WTC11 (cell line): ENCODE data around the gene SLC39A3. TPM values are rescaled to one million over a fixed set of nuclear protein-coding genes. Genes with fewer than 3 reads are reported as not detected.

ENCODE experiments used
- ATAC-seq: fragments of 200-7000 bp; cut with Tn5 transposase; 2 replicates; pipeline ENCODE4 v1.10.0; 2021; ENCODE audit warnings: mild to moderate bottlenecking, moderate library complexity
- CTCF ChIA-PET: fragments of 300-600 bp; sonication (Branson Sonifier 250); formaldehyde crosslinking; loops from one replicate; lab custom pipeline; 2021; ENCODE audit warnings: antibody characterized with exemption; lab: Charles Lee
- POLR2A ChIA-PET: fragments of 350-600 bp; sonication (Branson Sonifier 250); formaldehyde crosslinking; loops from one replicate; lab custom pipeline; 2021; ENCODE audit warnings: antibody characterized with exemption; lab: Charles Lee
- DNase-seq: peaks from one replicate; pipeline ENCODE4 v3.0.0; 2021; ENCODE audit warnings: low spot score
- H3K27ac Mint-ChIP-seq: 2 replicates; pipeline ENCODE4 v1.8.0; 2021; ENCODE audit warnings: mixed read lengths
- H3K27me3 Mint-ChIP-seq: 2 replicates; pipeline ENCODE4 v1.8.0; 2021; ENCODE audit warnings: low read depth, mild to moderate bottlenecking, moderate library complexity, mixed read lengths
- H3K36me3 Mint-ChIP-seq: 2 replicates; pipeline ENCODE4 v1.8.0; 2021; ENCODE audit warnings: mixed read lengths
- H3K4me1 Mint-ChIP-seq: 2 replicates; pipeline ENCODE4 v1.8.0; 2022; ENCODE audit warnings: mixed read lengths
- H3K4me3 Mint-ChIP-seq: 2 replicates; pipeline ENCODE4 v1.8.0; 2021; ENCODE audit warnings: mild to moderate bottlenecking, moderate library complexity, mixed read lengths
- H3K9me3 Mint-ChIP-seq: 2 replicates; pipeline ENCODE4 v1.8.0; 2021; ENCODE audit warnings: mixed read lengths
- GABPB1 ChIP-seq: sonication (generic); formaldehyde crosslinking; IDR thresholded peaks from 2 replicates; pipeline ENCODE4 v1.8.1; 2023; ENCODE audit warnings: mild to moderate bottlenecking, missing genetic modification reagents
- HMGA2 ChIP-seq: fragments of 250-450 bp; sonication (Bioruptor Pico); IDR thresholded peaks from 2 replicates; pipeline ENCODE4 v1.4.0; 2021; ENCODE audit warnings: mild to moderate bottlenecking, moderate library complexity
- IRF2 ChIP-seq: sonication (generic); formaldehyde crosslinking; IDR thresholded peaks from 2 replicates; pipeline ENCODE4 v1.8.0; 2022; ENCODE audit warnings: low read depth, missing genetic modification reagents, borderline replicate concordance
- JUN ChIP-seq: sonication (generic); formaldehyde crosslinking; IDR thresholded peaks from 2 replicates; pipeline ENCODE4 v1.8.0; 2023; ENCODE audit warnings: mild to moderate bottlenecking, missing genetic modification reagents
- MXD4 ChIP-seq: fragments of 250-450 bp; sonication (Bioruptor Pico); IDR thresholded peaks from 2 replicates; pipeline ENCODE4 v1.8.0; 2021; ENCODE audit warnings: mild to moderate bottlenecking, moderate library complexity, borderline replicate concordance
- NR2C2 ChIP-seq: sonication (generic); formaldehyde crosslinking; IDR thresholded peaks from 2 replicates; pipeline ENCODE4 v1.8.0; 2022; ENCODE audit warnings: mild to moderate bottlenecking, missing genetic modification reagents
- OVOL2 ChIP-seq: fragments of 250-450 bp; sonication (Bioruptor Pico); IDR thresholded peaks from 2 replicates; pipeline ENCODE4 v1.9.0; 2021; ENCODE audit warnings: mild to moderate bottlenecking, borderline replicate concordance
- RELA ChIP-seq: sonication (generic); formaldehyde crosslinking; IDR thresholded peaks from 2 replicates; pipeline ENCODE4 v1.8.1; 2022; ENCODE audit warnings: missing genetic modification reagents, mild to moderate bottlenecking, borderline replicate concordance
- TP53 ChIP-seq: sonication (generic); formaldehyde crosslinking; IDR thresholded peaks from 2 replicates; pipeline ENCODE4 v1.8.1; 2023; ENCODE audit warnings: mild to moderate bottlenecking, missing genetic modification reagents
- ZBTB21 ChIP-seq: sonication (generic); formaldehyde crosslinking; IDR thresholded peaks from 2 replicates; pipeline ENCODE4 v1.8.1; 2023; ENCODE audit warnings: mild to moderate bottlenecking, missing genetic modification reagents, borderline replicate concordance
- ZNF671 ChIP-seq: fragments of 250-450 bp; sonication (Bioruptor Pico); IDR thresholded peaks from 2 replicates; pipeline ENCODE4 v1.8.0; 2021; ENCODE audit warnings: mild to moderate bottlenecking
- total RNA-seq: library from RNA; stranded (reverse); gene quantifications from 3 replicates; pipeline ENCODE4 v1.2.3, GENCODE V29; 2021
- TF ChIP-seq, protein P1 (sequence below): sonication (generic); formaldehyde crosslinking; IDR thresholded peaks from 2 replicates; pipeline ENCODE4 v1.8.0; 2022; ENCODE audit warnings: mild to moderate bottlenecking, missing genetic modification reagents
- TF ChIP-seq, protein P2 (sequence below): fragments of 250-450 bp; sonication (Bioruptor Pico); conservative IDR thresholded peaks from 2 replicates; pipeline ENCODE4 v1.9.0; 2021; ENCODE audit warnings: mild to moderate bottlenecking
- TF ChIP-seq, protein P3 (sequence below): sonication (generic); formaldehyde crosslinking; conservative IDR thresholded peaks from 2 replicates; pipeline ENCODE4 v1.8.1; 2023; ENCODE audit warnings: mild to moderate bottlenecking, low read depth, missing genetic modification reagents, moderate library complexity
- TF ChIP-seq, protein P4 (sequence below): sonication (generic); formaldehyde crosslinking; IDR thresholded peaks from 2 replicates; pipeline ENCODE4 v1.8.1; 2023; ENCODE audit warnings: mild to moderate bottlenecking, missing genetic modification reagents, moderate library complexity
- TF ChIP-seq, protein P5 (sequence below): sonication (generic); formaldehyde crosslinking; IDR thresholded peaks from 2 replicates; pipeline ENCODE4 v1.8.0; 2022; ENCODE audit warnings: mild to moderate bottlenecking, missing genetic modification reagents
- TF ChIP-seq, protein P6 (sequence below): sonication (generic); formaldehyde crosslinking; IDR thresholded peaks from 2 replicates; pipeline ENCODE4 v1.8.1; 2022; ENCODE audit warnings: mild to moderate bottlenecking, moderate library complexity, missing genetic modification reagents
- TF ChIP-seq, protein P7 (sequence below): sonication (generic); formaldehyde crosslinking; IDR thresholded peaks from 2 replicates; pipeline ENCODE4 v1.8.1; 2023; ENCODE audit warnings: mild to moderate bottlenecking, missing genetic modification reagents, moderate library complexity
- TF ChIP-seq, protein P8 (sequence below): fragments of 250-450 bp; sonication (Bioruptor Pico); IDR thresholded peaks from 2 replicates; pipeline ENCODE4 v1.9.0; 2021; ENCODE audit warnings: mild to moderate bottlenecking, borderline replicate concordance

Gene SLC39A3
- total RNA-seq, 1 experiment from 2014 or later = 38.0 TPM

DNA sequence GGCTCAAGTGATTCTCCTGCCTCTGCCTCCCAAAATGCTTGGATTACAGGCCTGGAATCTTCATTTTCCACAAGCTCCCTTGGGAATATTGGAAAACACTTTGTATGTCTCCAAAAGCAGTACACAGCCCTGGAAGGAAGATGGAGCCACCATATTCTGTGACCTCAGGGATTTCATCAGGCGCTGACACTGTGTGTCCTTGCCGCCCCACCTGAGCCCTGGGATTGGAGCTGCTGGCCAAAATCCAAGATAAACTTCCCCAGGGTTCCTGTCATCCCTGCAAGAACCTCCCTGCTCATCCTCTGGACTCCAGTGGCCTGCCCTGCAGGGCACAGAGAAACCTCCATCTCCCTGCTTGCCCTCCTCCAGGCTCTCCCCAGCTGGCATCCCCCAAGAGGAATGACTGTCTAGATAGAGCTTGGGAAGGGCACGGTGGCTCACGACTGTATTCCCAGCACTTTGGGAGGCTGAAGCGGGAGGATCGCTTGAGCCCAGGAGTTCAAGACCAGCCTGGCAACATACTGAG lies 36.1 kb downstream of the SLC39A3 start:
- Mint-ChIP-seq H3K27me3 (peaks cover 28% of the 10 kb centered on the region), H3K36me3 (no peaks in the 10 kb centered on the region), H3K27ac (no peak overlapping the region), H3K4me3 (no peak overlapping the region), H3K9me3 (no peaks in the 10 kb centered on the region), H3K4me1 (peaks cover 16% of the 10 kb centered on the region)
- POLR2A ChIA-PET = no interaction called here
- CTCF ChIA-PET = interaction anchor here (0.7 to 1.7 kb wide), 4 partner anchors 42 to 61 kb away, joined by 3 to 7 read pairs (median 4); no protein-coding TSS in a partner anchor
- DNase-seq = no peak
- no peak for ATAC-seq
- TF ChIP-seq RELA (no peak), IRF2 (CRISPR knock-in tag) (no peak), GABPB1 (peak; percentile 87), MXD4 (CRISPR knock-in tag) (no peak)
- TF ChIP-seq, protein P1, sequence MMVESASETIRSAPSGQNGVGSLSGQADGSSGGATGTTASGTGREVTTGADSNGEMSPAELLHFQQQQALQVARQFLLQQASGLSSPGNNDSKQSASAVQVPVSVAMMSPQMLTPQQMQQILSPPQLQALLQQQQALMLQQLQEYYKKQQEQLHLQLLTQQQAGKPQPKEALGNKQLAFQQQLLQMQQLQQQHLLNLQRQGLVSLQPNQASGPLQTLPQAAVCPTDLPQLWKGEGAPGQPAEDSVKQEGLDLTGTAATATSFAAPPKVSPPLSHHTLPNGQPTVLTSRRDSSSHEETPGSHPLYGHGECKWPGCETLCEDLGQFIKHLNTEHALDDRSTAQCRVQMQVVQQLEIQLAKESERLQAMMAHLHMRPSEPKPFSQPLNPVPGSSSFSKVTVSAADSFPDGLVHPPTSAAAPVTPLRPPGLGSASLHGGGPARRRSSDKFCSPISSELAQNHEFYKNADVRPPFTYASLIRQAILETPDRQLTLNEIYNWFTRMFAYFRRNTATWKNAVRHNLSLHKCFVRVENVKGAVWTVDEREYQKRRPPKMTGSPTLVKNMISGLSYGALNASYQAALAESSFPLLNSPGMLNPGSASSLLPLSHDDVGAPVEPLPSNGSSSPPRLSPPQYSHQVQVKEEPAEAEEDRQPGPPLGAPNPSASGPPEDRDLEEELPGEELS (CRISPR knock-in tag) = no peak
- TF ChIP-seq, protein P2, sequence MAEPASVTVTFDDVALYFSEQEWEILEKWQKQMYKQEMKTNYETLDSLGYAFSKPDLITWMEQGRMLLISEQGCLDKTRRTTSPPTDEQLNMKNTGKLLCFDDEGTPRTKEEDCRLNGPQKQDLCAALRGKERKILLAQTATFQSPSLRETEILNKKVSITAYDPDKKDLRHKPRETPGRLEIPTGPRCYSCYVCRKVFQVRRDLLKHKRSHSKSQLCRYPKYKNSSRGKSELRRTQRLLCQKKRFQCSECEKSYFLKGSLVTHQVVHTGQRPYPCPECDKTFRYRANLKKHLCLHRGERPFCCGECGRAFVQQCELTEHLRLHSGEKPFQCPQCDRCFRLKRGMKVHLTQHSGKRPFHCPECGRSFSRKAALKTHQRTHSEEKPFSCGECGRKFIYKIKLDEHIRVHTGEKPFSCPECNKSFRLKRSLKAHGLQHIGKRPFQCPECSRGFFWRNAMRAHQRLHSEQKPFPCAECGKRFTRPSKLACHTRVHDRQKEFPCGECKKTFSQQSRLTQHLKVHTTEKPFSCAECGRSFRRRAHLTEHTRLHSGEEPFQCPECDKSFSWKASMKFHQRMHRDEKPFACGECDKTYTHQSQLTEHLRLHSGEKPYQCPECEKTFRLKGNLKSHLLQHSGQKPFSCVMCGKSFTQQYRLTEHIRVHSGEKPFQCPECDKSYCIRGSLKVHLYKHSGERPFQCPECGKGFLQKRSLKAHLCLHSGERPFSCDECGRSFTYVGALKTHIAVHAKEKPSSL (CRISPR knock-in tag) = no peak
- TF ChIP-seq, protein P3, sequence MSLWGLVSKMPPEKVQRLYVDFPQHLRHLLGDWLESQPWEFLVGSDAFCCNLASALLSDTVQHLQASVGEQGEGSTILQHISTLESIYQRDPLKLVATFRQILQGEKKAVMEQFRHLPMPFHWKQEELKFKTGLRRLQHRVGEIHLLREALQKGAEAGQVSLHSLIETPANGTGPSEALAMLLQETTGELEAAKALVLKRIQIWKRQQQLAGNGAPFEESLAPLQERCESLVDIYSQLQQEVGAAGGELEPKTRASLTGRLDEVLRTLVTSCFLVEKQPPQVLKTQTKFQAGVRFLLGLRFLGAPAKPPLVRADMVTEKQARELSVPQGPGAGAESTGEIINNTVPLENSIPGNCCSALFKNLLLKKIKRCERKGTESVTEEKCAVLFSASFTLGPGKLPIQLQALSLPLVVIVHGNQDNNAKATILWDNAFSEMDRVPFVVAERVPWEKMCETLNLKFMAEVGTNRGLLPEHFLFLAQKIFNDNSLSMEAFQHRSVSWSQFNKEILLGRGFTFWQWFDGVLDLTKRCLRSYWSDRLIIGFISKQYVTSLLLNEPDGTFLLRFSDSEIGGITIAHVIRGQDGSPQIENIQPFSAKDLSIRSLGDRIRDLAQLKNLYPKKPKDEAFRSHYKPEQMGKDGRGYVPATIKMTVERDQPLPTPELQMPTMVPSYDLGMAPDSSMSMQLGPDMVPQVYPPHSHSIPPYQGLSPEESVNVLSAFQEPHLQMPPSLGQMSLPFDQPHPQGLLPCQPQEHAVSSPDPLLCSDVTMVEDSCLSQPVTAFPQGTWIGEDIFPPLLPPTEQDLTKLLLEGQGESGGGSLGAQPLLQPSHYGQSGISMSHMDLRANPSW (CRISPR knock-in tag) = no peak
- TF ChIP-seq, protein P4, sequence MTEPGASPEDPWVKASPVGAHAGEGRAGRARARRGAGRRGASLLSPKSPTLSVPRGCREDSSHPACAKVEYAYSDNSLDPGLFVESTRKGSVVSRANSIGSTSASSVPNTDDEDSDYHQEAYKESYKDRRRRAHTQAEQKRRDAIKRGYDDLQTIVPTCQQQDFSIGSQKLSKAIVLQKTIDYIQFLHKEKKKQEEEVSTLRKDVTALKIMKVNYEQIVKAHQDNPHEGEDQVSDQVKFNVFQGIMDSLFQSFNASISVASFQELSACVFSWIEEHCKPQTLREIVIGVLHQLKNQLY (CRISPR knock-in tag) = no peak
- TF ChIP-seq, all 79 proteins: peak for 1

DNA sequence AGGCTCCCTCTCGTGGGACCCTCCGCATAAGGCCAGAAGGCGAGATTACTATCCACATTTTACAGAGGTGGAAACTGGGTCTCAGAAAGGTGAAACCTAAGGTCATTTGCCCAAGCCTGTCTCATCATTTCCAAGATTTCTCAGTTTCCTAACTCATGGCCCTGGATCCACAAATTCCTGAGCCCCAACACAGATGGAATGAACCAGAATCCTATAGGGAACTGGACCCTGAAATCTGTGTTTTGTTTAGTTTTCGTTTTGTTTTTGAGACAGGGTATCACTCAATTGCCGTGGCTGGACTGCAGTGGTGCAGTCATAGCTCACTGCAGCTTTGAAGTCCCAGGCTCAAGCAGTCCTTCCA lies 36.8 kb downstream of the SLC39A3 start:
- no peak for DNase-seq
- POLR2A ChIA-PET = no interaction called here
- Mint-ChIP-seq H3K27me3 (peaks cover 25% of the 10 kb centered on the region), H3K4me1 (peaks cover 16% of the 10 kb centered on the region), H3K4me3 (peak overlapping the region; percentile 40; the same call in 1 of the 2 replicates), H3K9me3 (no peaks in the 10 kb centered on the region), H3K27ac (peak overlapping the region; percentile 53; the same call in 1 of the 2 replicates), H3K36me3 (no peaks in the 10 kb centered on the region)
- ATAC-seq = no peak
- CTCF ChIA-PET = interaction anchor here (1.0 to 1.7 kb wide), 3 partner anchors 42 to 54 kb away, joined by 3 to 7 read pairs (median 3); no protein-coding TSS in a partner anchor
- TF ChIP-seq, protein P5, sequence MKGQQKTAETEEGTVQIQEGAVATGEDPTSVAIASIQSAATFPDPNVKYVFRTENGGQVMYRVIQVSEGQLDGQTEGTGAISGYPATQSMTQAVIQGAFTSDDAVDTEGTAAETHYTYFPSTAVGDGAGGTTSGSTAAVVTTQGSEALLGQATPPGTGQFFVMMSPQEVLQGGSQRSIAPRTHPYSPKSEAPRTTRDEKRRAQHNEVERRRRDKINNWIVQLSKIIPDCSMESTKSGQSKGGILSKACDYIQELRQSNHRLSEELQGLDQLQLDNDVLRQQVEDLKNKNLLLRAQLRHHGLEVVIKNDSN (CRISPR knock-in tag) = no peak
- TF ChIP-seq HMGA2 (CRISPR knock-in tag) (no peak), ZBTB21 (CRISPR knock-in tag) (no peak), OVOL2 (CRISPR knock-in tag) (no peak), TP53 (CRISPR knock-in tag) (no peak), JUN (no peak), ZNF671 (no peak), NR2C2 (CRISPR knock-in tag) (no peak)
- TF ChIP-seq, protein P6, sequence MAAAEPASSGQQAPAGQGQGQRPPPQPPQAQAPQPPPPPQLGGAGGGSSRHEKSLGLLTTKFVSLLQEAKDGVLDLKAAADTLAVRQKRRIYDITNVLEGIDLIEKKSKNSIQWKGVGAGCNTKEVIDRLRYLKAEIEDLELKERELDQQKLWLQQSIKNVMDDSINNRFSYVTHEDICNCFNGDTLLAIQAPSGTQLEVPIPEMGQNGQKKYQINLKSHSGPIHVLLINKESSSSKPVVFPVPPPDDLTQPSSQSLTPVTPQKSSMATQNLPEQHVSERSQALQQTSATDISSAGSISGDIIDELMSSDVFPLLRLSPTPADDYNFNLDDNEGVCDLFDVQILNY (CRISPR knock-in tag) = no peak
- TF ChIP-seq, protein P7, sequence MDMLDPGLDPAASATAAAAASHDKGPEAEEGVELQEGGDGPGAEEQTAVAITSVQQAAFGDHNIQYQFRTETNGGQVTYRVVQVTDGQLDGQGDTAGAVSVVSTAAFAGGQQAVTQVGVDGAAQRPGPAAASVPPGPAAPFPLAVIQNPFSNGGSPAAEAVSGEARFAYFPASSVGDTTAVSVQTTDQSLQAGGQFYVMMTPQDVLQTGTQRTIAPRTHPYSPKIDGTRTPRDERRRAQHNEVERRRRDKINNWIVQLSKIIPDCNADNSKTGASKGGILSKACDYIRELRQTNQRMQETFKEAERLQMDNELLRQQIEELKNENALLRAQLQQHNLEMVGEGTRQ (CRISPR knock-in tag) = no peak
- TF ChIP-seq, protein P8, sequence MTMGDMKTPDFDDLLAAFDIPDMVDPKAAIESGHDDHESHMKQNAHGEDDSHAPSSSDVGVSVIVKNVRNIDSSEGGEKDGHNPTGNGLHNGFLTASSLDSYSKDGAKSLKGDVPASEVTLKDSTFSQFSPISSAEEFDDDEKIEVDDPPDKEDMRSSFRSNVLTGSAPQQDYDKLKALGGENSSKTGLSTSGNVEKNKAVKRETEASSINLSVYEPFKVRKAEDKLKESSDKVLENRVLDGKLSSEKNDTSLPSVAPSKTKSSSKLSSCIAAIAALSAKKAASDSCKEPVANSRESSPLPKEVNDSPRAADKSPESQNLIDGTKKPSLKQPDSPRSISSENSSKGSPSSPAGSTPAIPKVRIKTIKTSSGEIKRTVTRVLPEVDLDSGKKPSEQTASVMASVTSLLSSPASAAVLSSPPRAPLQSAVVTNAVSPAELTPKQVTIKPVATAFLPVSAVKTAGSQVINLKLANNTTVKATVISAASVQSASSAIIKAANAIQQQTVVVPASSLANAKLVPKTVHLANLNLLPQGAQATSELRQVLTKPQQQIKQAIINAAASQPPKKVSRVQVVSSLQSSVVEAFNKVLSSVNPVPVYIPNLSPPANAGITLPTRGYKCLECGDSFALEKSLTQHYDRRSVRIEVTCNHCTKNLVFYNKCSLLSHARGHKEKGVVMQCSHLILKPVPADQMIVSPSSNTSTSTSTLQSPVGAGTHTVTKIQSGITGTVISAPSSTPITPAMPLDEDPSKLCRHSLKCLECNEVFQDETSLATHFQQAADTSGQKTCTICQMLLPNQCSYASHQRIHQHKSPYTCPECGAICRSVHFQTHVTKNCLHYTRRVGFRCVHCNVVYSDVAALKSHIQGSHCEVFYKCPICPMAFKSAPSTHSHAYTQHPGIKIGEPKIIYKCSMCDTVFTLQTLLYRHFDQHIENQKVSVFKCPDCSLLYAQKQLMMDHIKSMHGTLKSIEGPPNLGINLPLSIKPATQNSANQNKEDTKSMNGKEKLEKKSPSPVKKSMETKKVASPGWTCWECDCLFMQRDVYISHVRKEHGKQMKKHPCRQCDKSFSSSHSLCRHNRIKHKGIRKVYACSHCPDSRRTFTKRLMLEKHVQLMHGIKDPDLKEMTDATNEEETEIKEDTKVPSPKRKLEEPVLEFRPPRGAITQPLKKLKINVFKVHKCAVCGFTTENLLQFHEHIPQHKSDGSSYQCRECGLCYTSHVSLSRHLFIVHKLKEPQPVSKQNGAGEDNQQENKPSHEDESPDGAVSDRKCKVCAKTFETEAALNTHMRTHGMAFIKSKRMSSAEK (CRISPR knock-in tag) = no peak
- TF ChIP-seq, protein P4 (CRISPR knock-in tag) = no peak
